Pulmonary artery endothelial cell (primary cell): Measurements from ENCODE around the gene MRPL48. TPM values are rescaled to one million over a fixed set of nuclear protein-coding genes. Genes with fewer than 3 reads are reported as not detected.

Source experiments
- DNase-seq: peaks from one replicate; pipeline ENCODE4 v3.0.0-alpha.2; 2011; ENCODE audit warnings: low read depth, low spot score
- total RNA-seq: library from RNA; depleted of rRNA; stranded (reverse); fragments of >200 nt; gene quantifications from 2 replicates; pipeline ENCODE4 v1.2.3, GENCODE V29; 2014

MRPL48 gene
- total RNA-seq, 1 donor from 2014 or later, result 41.0 TPM

DNA sequence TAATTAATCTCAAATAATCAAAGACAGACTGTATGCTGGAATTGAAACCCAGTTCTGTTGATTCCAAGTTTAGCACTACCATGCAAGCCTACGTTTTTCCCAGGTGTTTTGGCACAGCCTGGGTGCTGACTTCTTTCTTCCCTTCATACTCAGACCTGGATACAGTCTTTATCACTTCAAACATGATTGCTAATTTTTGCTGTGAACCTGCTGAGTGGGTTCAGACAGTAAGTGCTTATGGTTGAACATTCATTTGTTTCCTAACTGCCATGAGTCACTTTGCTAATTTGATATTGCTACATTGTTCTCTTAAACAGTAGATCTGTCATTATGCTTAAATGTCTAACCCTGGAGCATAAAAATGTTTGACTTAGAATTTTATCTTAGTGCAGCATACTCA lies 101.3 kb downstream of the MRPL48 start:
- no peak for DNase-seq

DNA sequence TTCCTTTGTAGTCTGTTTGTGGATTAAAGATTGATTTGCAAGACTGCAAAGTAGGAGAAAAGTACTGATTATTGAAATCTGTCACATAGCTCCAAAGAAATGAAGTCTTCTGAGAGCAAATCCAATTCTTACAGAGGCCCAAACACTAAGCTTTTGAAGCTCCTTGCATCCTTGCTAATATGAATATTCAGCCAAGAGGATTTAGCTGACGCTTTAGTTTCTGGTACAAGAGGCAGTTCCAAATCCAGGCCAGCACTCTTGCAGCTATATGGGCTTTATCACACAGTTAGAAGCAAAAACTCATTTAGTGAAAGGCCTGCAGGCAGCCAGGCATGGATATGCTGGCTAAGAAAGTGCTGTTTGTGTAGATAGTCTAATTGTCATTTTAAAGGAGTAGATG lies 101.9 kb downstream of the MRPL48 start:
- DNase-seq, result no peak

DNA sequence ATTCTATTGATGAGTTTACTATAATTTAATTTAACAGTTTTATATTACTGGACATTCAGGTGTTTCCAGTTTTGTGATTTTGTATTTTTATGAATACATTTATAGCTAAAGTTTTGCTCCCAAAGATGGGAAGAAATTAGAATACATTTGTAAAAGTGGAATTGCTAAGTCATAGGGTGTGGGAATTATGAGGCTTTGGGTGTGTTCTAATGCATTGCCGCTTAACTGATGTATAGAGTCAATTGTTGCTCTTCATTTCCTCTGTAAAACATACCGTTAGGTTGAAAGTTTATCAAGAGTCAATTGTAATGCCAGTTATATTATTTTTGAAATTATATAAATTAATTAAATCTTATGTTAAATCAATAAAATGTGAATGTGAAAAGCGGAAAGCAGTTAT lies 105.4 kb downstream of the MRPL48 start:
- DNase-seq, result no peak

DNA sequence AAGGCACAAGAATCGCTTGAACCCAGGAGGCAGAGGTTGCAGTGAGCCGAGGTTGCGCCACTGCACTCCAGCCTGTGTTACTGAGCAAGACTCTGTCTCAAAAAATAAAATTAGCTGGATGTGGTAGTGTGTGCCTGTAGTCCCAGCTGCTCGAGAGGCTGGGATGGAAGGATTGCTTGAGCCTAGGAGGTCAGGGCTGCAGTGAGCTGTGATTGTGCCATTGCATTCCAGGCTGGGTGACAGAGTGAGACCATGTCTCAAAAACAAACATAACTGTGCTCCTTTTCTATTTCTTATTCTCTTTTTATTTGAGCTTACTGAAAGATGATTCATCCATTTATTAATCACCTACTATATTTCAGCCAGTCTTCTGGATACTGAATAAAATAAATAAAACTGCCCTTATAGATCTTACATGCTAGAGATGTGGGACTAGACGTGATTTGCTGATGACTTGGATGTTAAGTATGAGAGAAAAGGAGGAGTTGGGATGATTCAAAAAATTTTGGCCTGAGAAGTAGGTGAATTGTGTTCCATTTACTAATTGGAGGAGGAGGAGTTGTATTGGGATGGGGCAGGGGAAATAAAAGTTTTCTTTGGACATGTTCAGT lies 107.2 kb downstream of the MRPL48 start:
- DNase-seq, result no peak

DNA sequence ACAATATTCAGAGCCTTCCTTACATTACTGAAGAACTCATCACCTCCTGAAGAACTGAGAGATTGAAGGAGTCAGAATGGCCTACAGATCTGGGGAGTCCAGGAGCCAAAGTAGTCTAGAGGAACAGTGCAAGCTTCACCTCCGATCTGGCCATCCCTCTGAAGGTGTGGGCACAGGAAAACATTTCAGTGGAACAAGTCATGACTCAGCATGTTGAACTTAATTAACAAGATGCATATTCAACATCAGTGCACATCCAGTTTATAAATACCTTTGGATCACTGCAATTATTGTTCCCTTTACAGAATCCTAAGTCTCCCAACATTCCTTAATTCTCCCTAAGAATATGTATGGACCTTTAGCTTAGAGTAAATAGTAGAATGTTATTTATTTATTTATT lies 114.6 kb downstream of the MRPL48 start:
- no peak for DNase-seq

DNA sequence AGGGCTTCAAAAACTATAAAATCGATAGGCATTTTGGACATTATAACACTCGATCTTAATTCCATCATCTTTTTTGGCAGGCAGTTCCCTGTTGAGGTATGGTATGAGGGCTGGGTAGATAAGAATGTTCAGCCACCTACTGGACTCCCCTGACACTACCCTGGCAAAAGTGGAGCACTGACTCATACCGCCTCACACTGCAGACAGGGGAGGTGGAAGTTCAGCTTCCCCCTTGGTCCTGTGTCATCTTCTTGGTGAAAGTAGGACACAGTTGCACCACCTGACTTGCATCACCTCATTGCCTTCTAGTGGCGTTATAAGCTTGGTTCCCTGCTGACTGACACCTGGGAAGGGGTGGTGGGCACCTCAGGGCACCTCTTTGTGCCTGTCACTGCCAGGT lies 119.5 kb downstream of the MRPL48 start:
- no peak for DNase-seq

DNA sequence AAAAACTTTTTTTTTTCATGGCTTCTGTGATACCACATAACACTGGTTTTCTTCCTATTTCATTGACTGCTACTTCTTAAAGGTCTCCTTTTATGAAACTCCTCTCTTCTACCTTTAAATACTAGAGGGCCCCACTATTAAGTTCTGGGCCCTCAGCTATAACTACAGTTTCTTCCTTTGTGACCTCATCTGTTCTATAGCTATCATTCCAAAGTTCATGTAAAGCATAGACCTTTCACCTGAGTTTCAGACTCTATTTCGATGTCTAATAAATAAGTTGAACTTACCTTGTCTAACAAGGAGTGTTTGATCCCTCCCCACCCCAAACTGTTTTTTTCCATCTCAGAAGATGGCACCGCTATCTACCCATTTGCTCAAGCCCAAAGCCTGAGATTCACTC lies 124.4 kb downstream of the MRPL48 start:
- no peak for DNase-seq

DNA sequence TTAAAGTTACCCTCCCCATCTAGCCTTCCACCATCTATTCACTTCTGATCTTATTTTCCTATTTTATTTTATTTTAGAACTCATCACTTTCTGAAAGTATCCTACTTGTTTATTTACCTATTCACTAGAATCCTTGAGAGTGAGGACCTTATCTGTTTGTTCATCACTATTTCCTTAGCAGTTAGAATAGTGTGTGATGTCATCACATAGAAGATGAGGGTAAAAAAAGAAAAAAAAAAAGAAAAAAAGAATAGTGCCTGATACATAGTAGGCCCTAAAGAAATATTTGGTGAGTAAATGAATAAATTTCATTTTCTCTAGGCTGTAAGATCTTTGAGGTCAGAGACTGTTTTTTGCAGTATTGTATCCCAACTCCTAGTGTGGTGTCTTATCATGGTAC lies 125.8 kb downstream of the MRPL48 start:
- no peak for DNase-seq

DNA sequence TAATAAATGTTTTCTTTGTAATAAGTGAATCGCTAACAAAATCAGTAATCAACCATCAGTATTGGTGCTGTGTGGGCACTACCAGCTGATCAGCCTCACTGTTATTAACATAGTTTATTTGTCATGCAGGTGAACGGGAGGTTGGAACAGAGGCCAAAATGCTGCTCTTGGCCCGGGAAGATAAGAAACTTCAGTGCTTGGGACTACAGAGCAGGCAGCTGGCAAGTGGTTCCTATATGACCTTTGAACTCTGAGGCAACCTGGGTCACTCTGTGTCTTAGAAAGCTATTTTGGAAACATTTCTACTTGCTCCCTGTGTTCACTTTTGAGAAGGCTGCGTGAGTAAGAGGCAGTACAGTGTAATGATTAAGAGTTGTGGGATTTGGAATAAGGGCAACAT lies 126.6 kb downstream of the MRPL48 start:
- no peak for DNase-seq

Other genes with a start within 250 kb of the MRPL48 start
- 8.4 and 10.9 TPM in 2 replicates for gene FAM168A, start 189.8 kb upstream of the MRPL48 start, total RNA-seq
- gene PLEKHB1, start 141.3 kb upstream of the MRPL48 start, total RNA-seq, result 0.26 and 0.42 TPM in 2 replicates
- 96.9 and 111 TPM in 2 replicates for gene RAB6A, start 26.8 kb upstream of the MRPL48 start, total RNA-seq
- gene COA4, start 89.0 kb downstream of the MRPL48 start, total RNA-seq, result 76.2 and 82.0 TPM in 2 replicates
- 9.7 and 12.7 TPM in 2 replicates for gene PAAF1, start 89.1 kb downstream of the MRPL48 start, total RNA-seq
- not detected in 2 replicates for gene DNAJB13, start 163.2 kb downstream of the MRPL48 start, total RNA-seq
- gene UCP2, start 195.0 kb downstream of the MRPL48 start, total RNA-seq, result 0.59 and 1.1 TPM in 2 replicates
- 0.21 and 0.26 TPM in 2 replicates for gene UCP3, start 221.2 kb downstream of the MRPL48 start, total RNA-seq